PC-3 (cell line): ENCODE measurements around the gene ZNF462. TPM values are rescaled to one million over a fixed set of nuclear protein-coding genes. Genes with fewer than 3 reads are reported as not detected.

Source experiments
- ATAC-seq: fragments of 200-7000 bp; cut with Tn5 transposase; 2 replicates; pipeline ENCODE4 v1.9.1; 2020; ENCODE audit warnings: mild to moderate bottlenecking, moderate library complexity
- BruUV-seq: library from RNA; stranded (reverse); fragments of 400-500 nt; replicated peaks from 2 replicates; lab custom pipeline; 2021; lab: Mats Ljungman, UMichigan
- CTCF ChIA-PET: fragments of 300-600 bp; sonication (Branson Sonifier 250); formaldehyde crosslinking; loops from one replicate; lab custom pipeline; 2022; ENCODE audit warnings: antibody characterized with exemption; lab: Charles Lee
- POLR2A ChIA-PET: fragments of 300-600 bp; sonication (Branson Sonifier 250); formaldehyde crosslinking; loops from one replicate; lab custom pipeline; 2022; ENCODE audit warnings: antibody characterized with exemption; ENCODE audit not compliant: unreplicated experiment; lab: Charles Lee
- DNase-seq: peaks from one replicate; pipeline ENCODE4 v3.0.0-alpha.2; 2015
- H2AFZ ChIP-seq: fragments of 300-600 bp; sonication (generic); 2 replicates; pipeline ENCODE4 v1.6.0; 2016; ENCODE audit warnings: antibody characterized with exemption, low read length
- H3F3A ChIP-seq: fragments of 300-600 bp; sonication (generic); one replicate; pipeline ENCODE4 v1.6.0; 2017; ENCODE audit warnings: antibody characterized with exemption, low read length, control low read depth, mild to moderate bottlenecking; ENCODE audit not compliant: unreplicated experiment
- H3K27ac ChIP-seq: fragments of 300-600 bp; sonication (generic); 2 replicates; pipeline ENCODE4 v1.5.1; 2016; ENCODE audit warnings: mild to moderate bottlenecking, low read length
- H3K27me3 ChIP-seq: fragments of 300-600 bp; sonication (generic); 2 replicates; pipeline ENCODE4 v1.6.1; 2016; ENCODE audit warnings: low read length, mixed read lengths
- H3K36me3 ChIP-seq: fragments of 300-600 bp; sonication (generic); 2 replicates; pipeline ENCODE4 v1.6.1; 2016; ENCODE audit warnings: low read depth, mixed run types, low read length, mixed read lengths
- H3K4me1 ChIP-seq: fragments of 300-600 bp; sonication (generic); 2 replicates; pipeline ENCODE4 v1.5.1; 2016; ENCODE audit warnings: low read length; ENCODE audit not compliant: insufficient read depth
- H3K4me2 ChIP-seq: fragments of 300-600 bp; sonication (generic); 2 replicates; pipeline ENCODE4 v1.6.0; 2016; ENCODE audit warnings: low read length
- H3K4me3 ChIP-seq: fragments of 300-600 bp; sonication (generic); 2 replicates; pipeline ENCODE4 v1.5.1; 2016; ENCODE audit warnings: mild to moderate bottlenecking, low read length, mixed read lengths
- H3K79me2 ChIP-seq: fragments of 300-600 bp; sonication (generic); 2 replicates; pipeline ENCODE4 v1.6.1; 2017; ENCODE audit warnings: low read length, mixed read lengths
- H3K9ac ChIP-seq: fragments of 300-600 bp; sonication (generic); 2 replicates; pipeline ENCODE4 v1.6.0; 2016; ENCODE audit warnings: mild to moderate bottlenecking, low read length
- H3K9me2 ChIP-seq: fragments of 300-600 bp; sonication (generic); replicated peaks from 2 replicates; pipeline ENCODE4 v1.6.1; 2016; ENCODE audit warnings: mixed run types, low read length, mixed read lengths
- H3K9me3 ChIP-seq: fragments of 300-600 bp; sonication (generic); 2 replicates; pipeline ENCODE4 v1.6.1; 2016; ENCODE audit warnings: low read length, mixed read lengths
- H4K20me1 ChIP-seq: fragments of 300-600 bp; sonication (generic); 2 replicates; pipeline ENCODE4 v1.6.1; 2016; ENCODE audit warnings: low read length, mixed read lengths
- CTCF ChIP-seq: fragments of 300-600 bp; sonication (generic); conservative IDR thresholded peaks from 2 replicates; pipeline ENCODE4 v1.5.1; 2017; ENCODE audit warnings: antibody characterized with exemption, low read depth, mild to moderate bottlenecking, low read length
- EZH2 ChIP-seq: fragments of 300-600 bp; sonication (generic); IDR thresholded peaks from one replicate; pipeline ENCODE4 v1.6.1; 2017; ENCODE audit warnings: antibody characterized with exemption, mild to moderate bottlenecking, low read length; ENCODE audit not compliant: unreplicated experiment
- EZH2phosphoT487 ChIP-seq: fragments of 300-600 bp; sonication (generic); IDR thresholded peaks from 2 replicates; pipeline ENCODE4 v1.6.1; 2018; ENCODE audit warnings: mild to moderate bottlenecking, antibody characterized with exemption, low read length, borderline replicate concordance
- intact Hi-C: fragments of 100-400 bp; cut with micrococcal nuclease; formaldehyde crosslinking; loops from 2 replicates; pipeline ENCODE4 v1.9.0; 2023
- total RNA-seq: library from RNA; depleted of rRNA; stranded (reverse); fragments of >200 nt; gene quantifications from 2 replicates; pipeline ENCODE4 v1.2.3, GENCODE V29; 2014

Gene ZNF462
- total RNA-seq, 1 experiment from 2014 or later = 21.2 TPM

DNA sequence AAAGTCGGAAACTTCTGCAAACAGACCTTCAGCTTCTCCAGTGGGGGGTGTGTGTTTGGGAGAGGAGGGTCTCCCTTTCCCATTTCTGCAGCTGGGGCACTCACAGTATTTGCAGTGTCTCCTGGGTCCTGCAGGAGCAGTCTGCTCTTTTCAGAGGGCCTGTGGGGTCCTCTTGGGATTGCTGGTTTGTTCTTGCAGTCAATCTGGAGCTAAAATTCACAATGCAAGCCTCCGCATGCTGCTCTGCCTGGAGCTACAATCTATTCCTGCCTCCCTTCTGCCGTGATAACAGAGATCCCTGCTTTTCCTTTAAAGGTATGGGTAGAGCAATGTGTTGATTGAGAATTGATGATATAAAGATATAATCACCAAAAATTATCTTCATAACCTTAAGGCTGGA is 43.2 kb downstream of the ZNF462 start:
- ATAC-seq (no peak), DNase-seq (no peak)
- Histone ChIP-seq H3K9me3 (no peaks in the 10 kb centered on the region), H3K27me3 (no peaks in the 10 kb centered on the region), H3K9me2 (no peaks in the 10 kb centered on the region), H4K20me1 (no peaks in the 10 kb centered on the region), H2AFZ (no peak overlapping the region), H3K27ac (no peak overlapping the region), H3K9ac (no peak overlapping the region), H3K36me3 (0 out of 2 replicates have a peak, but pooled peaks cover under 1% of the 10 kb centered on the region), H3K4me3 (no peak overlapping the region), H3K79me2 (peaks cover 93% of the 10 kb centered on the region), H3F3A (no peaks in the 10 kb centered on the region), H3K4me1 (no peaks in the 10 kb centered on the region), H3K4me2 (no peak overlapping the region)
- CTCF ChIA-PET = no interaction called here
- intact Hi-C loops = no loop called here
- TF ChIP-seq EZH2 (no peak), CTCF (no peak), EZH2phosphoT487 (no peak)
- POLR2A ChIA-PET = no interaction called here
- BruUV-seq = no TSS peak

GRCh38 chr9:106911951-106912350 is 49.0 kb downstream of the ZNF462 start:
- CTCF ChIA-PET = no interaction called here
- Histone ChIP-seq H3K79me2 (peaks cover 81% of the 10 kb centered on the region), H3K4me3 (no peak overlapping the region), H3K9me2 (no peaks in the 10 kb centered on the region), H3K4me2 (no peak overlapping the region), H3F3A (no peaks in the 10 kb centered on the region), H3K9me3 (no peaks in the 10 kb centered on the region), H3K36me3 (0 out of 2 replicates have a peak, but pooled peaks cover 3% of the 10 kb centered on the region), H3K9ac (no peak overlapping the region), H3K4me1 (peaks cover 25% of the 10 kb centered on the region), H4K20me1 (no peaks in the 10 kb centered on the region), H2AFZ (no peak overlapping the region), H3K27ac (no peak overlapping the region), H3K27me3 (no peaks in the 10 kb centered on the region)
- TF ChIP-seq EZH2phosphoT487 = no peak
- TF ChIP-seq EZH2 = no peak
- TF ChIP-seq CTCF = no peak
- intact Hi-C loops = no loop called here
- DNase-seq (no peak), ATAC-seq (no peak)
- no TSS peak for BruUV-seq
- POLR2A ChIA-PET = no interaction called here

GRCh38 chr9:106913276-106913675 is 50.3 kb downstream of the ZNF462 start:
- ChIA-PET CTCF (no interaction called here), POLR2A (no interaction called here)
- H3K9me3 ChIP-seq = no peaks in the 10 kb centered on the region
- H4K20me1 ChIP-seq = no peaks in the 10 kb centered on the region
- peaks cover 31% of the 10 kb centered on the region for H3K4me1 ChIP-seq
- no peaks in the 10 kb centered on the region for H3F3A ChIP-seq
- H3K4me2 ChIP-seq = no peak overlapping the region
- H3K4me3 ChIP-seq = no peak overlapping the region
- no peak for TF ChIP-seq CTCF
- intact Hi-C loops = no loop called here
- H3K9me2 ChIP-seq = no peaks in the 10 kb centered on the region
- no TSS peak for BruUV-seq
- no peak overlapping the region for H3K27ac ChIP-seq
- H3K27me3 ChIP-seq = no peaks in the 10 kb centered on the region
- peaks cover 75% of the 10 kb centered on the region for H3K79me2 ChIP-seq
- no peak overlapping the region for H3K9ac ChIP-seq
- ATAC-seq = no peak
- no peak for DNase-seq
- no peak overlapping the region for H2AFZ ChIP-seq
- 0 out of 2 replicates have a peak, but pooled peaks cover 3% of the 10 kb centered on the region for H3K36me3 ChIP-seq
